HG03039 (cell line): Measurements from ENCODE around the gene ZYX.

Experiments
- ATAC-seq: cut with Tn5 transposase; IDR thresholded peaks from one replicate; pipeline ENCODE4 v1.9.1; 2021; ENCODE audit warnings: mild to moderate bottlenecking, moderate library complexity; ENCODE audit not compliant: unreplicated experiment

Gene ZYX, protein sequence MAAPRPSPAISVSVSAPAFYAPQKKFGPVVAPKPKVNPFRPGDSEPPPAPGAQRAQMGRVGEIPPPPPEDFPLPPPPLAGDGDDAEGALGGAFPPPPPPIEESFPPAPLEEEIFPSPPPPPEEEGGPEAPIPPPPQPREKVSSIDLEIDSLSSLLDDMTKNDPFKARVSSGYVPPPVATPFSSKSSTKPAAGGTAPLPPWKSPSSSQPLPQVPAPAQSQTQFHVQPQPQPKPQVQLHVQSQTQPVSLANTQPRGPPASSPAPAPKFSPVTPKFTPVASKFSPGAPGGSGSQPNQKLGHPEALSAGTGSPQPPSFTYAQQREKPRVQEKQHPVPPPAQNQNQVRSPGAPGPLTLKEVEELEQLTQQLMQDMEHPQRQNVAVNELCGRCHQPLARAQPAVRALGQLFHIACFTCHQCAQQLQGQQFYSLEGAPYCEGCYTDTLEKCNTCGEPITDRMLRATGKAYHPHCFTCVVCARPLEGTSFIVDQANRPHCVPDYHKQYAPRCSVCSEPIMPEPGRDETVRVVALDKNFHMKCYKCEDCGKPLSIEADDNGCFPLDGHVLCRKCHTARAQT

DNA sequence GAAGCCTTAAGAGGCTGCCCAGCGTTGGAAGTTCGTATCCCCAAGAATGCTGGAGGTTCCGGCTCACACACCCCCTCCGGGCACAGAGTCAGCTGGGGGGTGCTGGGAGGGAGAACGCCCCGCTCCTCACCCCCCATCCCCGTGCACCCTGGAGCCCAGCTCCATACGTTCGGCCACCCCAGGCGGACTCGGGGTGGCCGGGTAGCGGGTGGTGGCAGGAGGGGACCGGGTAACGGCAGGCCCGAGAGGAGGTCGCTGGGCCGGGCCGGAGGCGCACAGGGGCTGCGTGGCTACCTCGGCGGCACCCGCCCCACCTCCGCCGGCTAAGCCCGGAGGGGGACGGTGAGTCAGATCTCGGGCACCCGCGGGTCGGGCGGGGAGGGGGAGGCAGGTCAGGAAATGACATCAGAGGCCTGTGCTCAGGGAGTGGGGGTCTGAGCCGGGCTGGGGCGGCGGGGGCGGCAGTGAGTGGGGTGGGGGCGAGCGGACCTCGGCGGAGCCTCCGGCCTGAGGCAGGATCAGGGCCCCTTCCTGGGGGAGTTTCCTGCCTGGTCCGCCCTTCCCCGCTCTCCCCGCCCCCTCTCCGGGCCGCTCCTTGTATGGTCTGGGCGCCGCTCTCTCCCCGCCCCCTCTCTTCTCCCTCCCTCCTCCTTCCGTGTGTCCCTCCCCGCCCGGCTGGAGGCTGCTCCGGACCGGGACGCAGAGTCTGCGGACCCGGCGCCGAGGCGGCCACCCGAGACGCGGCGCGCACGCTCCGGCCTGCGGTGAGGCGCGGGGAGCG lies at the start of gene ZYX:
Gene ZYX, plus strand, starts transcription at position 700 of the 781 bp plus-strand sequence. CDS start 227 bp downstream, outside the sequence.
- peak; percentile 83 for ATAC-seq

DNA sequence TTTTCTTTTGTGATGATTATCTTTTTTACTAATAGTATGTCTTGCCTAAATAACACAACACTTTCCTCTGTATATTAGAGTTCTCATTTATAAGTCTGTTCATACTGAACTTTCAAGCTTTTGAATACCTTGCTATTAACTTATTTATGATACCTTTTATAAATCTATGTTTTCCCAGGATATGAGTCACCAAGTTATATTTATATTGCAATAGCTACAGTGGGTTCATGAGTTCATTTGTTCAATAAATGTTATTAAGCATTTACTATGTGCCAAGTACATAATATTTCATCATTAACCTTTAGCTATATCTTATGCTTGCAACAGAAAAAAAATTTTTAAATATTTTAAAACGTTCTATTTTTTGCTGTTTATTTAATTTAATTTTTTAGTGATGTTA lies 46.9 kb upstream of the ZYX start:
- no peak for ATAC-seq

- ATAC-seq: no peak
Observed at GRCh38 chr7:143337216-143337615, 43.9 kb upstream of the ZYX start.

DNA sequence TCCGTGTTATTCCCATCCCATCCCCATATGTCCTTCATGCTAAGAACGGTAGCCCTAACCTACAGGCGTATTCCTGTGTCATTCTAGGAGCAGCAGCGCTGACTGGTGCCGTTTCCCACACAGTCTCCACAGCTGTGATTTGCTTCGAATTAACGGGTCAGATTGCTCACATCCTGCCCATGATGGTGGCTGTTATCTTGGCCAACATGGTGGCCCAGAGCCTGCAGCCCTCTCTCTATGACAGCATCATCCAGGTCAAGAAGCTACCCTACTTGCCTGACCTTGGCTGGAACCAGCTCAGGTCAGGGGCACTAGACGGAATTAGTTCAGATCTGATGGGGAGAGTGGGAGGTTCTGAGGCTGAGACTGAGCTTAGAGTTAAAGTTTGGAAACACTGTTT lies 39.3 kb upstream of the ZYX start:
- no peak for ATAC-seq

GRCh38 chr7:143343596-143343995 lies 37.5 kb upstream of the ZYX start:
- no peak for ATAC-seq

DNA sequence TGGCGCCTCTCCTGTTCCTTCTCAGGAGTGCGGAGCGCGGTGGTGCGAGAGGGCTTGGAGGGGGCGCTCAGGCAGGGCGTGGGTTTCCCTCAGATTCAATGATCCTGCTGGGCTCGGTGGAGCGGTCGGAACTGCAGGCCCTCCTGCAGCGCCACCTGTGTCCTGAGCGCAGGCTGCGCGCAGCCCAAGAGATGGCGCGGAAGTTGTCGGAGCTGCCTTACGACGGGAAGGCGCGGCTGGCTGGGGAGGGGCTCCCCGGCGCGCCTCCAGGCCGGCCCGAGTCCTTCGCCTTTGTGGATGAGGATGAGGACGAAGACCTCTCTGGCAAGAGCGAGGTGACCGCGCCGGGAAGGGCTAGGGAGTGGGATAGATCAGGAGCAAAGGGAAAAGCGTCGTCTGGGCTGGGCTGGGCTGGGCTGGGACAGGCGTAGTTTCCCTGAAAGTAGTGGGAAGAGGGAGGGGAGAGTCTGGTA lies 35.7 kb upstream of the ZYX start:
- peak; percentile 54 for ATAC-seq

DNA sequence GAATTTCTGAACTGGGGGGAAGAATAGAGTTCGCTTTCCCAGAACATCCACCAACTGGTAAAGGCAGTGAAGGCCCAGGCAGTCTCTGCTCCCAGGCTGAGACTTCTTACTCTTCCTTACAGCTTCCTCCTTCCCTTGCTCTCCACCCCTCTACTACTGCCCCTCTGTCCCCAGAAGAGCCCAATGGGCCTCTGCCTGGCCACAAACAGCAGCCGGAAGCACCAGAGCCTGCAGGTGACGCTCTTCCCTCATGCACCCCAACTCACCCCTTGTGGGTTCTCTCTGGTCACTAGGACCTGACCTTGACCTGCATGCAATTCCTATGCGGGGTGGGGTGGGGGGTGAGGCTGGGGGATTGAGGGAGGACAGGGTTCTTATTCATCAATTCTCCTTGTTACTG lies 35.1 kb upstream of the ZYX start:
- ATAC-seq: no peak

DNA sequence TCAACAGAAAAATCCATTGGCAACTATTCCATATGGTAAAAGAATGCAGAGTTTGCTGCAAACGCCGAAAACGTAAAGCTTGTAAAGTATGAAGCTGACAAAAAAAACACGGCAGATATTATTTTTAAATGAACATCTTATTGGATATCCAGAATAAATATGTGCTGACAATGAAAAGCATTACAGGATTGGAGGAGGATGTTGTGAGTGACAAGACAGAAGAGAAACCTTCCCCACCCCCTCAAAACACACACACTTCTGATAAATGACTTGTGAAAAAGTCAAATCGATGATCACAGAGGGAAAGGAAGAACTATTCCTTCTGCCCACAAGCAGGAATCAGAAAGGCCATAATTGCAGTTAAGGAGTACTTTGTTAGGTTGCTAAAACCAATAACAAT lies 33.2 kb upstream of the ZYX start:
- no peak for ATAC-seq

- no peak for ATAC-seq
Observed at GRCh38 chr7:143351060-143351459, 30.1 kb upstream of the ZYX start.

- no peak for ATAC-seq
Observed at GRCh38 chr7:143351574-143351973, 29.6 kb upstream of the ZYX start.

DNA sequence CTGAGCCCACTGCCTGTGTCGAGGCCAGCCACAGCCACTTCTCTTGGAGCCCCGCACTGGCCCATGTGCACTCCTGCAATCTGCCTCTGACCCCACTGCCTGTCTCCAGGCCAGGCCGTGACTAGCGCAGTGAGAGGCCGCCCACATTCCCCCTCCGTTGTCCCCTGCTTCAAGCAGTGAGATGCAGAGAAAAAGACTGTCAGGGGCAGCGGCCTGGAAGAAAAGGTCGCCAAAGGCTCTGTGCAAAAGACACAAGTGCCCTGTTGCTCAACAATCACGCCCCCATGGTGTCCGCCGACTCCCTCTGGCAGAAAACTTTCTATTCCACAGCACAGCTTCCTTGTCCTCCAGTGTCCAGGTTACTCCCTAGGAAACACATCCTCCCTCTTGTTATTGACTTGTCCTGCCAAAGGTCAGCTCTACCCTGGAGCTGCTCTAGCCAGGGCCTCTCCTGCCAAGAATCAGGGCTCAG lies 28.6 kb upstream of the ZYX start:
- ATAC-seq: no peak

DNA sequence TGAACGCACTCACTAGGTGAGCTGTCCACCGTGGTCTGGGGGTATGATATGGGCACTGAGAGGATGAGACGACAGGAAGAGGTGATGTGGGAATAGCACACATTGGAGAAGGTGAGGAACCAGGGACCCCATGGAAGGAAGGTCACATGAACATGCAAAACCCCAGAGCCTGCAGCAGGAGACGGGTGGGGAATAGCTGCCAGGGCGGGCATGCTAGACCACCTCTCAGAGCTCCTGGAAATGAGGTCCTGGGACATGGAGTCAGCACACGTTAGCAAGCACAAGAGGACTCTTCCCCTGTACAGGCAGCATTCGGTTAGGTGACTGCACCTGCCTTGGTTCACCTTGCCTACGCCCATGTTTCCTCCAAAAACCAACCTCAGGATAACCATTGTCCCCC lies 26.8 kb upstream of the ZYX start:
- no peak for ATAC-seq

GRCh38 chr7:143354965-143355364 lies 26.2 kb upstream of the ZYX start:
- no peak for ATAC-seq

- ATAC-seq: no peak
Observed at GRCh38 chr7:143355450-143356385, 25.4 kb upstream of the ZYX start.

GRCh38 chr7:143356414-143357050 lies 24.6 kb upstream of the ZYX start:
- ATAC-seq: no peak

DNA sequence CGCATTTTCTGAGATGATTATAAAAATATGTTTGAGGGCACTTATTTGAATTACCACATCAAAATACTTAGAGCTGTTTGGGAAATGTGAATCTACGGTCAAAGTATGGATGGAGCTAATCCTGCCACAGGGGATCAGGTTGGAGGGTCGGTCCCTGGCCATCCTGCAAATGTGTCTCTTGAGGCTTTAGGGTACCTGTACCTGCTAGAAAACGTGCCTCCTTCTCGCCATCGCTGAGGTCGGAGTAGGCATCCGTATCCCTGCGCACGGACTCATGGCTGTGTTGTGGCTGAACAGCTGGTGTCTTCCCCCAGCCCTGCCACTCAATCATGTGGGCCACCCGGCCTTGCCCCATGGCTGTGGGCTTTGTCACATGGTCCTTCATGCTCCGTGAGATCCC lies 22.5 kb upstream of the ZYX start:
- ATAC-seq: no peak

- no peak for ATAC-seq
Observed at GRCh38 chr7:143359771-143360353, 21.3 kb upstream of the ZYX start.

DNA sequence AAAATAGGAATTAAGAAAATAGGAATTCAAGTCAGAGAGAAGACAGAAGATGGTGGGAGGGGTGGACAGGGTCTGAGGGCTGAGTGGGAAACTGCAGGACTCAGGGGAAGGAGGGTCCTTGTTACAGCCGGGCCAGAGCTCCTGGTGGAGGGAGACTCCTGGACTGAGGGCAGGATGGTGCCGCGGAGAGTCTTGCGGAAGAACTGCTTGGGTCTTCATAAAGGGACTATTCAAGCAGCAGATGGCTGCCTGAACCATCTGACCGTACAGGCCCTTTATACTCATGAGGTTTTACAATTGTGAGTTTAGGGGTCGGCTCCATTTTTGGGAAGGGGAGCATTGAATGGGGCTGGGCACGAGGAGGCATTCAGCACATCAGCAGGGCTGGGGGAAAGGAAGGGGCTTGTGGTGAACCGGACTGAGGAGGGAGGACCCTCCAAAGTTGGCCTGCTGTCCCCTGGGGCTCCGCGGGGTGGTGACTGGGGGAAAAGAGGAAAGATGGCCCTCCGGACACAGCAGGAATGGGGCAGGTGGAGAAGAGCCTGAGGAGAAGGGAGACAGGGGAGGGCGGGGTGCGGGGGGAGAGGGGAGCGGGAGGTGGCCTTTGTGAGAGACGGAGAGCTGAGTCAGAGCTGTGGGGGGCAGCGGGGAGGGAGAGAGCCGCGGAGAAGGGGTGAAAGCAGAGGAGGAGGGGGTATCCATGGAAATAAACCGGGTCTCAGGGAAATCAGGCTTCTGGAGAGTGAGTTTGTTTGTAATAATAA lies 20.2 kb upstream of the ZYX start:
- ATAC-seq: no peak

- no peak for ATAC-seq
Observed at GRCh38 chr7:143361552-143362130, 19.5 kb upstream of the ZYX start.
